ENCODE data around the gene C1QL1.

Gene C1QL1

DNA sequence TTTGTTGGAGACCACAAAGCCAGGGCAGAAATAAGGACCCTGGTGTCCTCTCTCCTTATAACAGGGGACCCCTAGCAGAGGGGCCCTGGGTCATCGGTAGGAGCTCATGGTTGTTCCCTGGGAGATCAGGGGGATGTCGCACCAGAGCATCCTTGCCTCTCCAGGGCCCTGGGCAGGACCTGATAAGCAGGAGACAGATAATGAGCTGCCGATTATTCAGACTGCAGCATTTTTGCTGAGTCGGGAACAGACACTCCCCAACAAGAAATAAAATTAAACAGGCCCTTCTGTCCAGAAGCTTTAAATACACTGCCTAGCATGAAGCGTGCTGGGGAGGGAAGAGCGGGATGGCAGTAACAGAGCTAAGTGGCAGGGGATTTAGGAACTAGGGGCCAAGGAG, 37.4 kb downstream of the C1QL1 start:
- H3K36me3 ChIP-seq (ENCODE audit: control insufficient read depth, insufficient read depth, low read length): no peaks in the 10 kb centered on the region
- DNase-seq: no peak
- H3K27ac ChIP-seq (ENCODE audit: insufficient read depth, low read length, poor library complexity, severe bottlenecking): no peak overlapping the region

GRCh38 chr17:44928950-44929720, 39.0 kb downstream of the C1QL1 start:
- Histone ChIP-seq H3K36me3 (ENCODE audit: control insufficient read depth, insufficient read depth, low read length) (no peaks in the 10 kb centered on the region), H3K27me3 (replicated peaks; ENCODE audit: control insufficient read depth, insufficient read depth, low read length, poor library complexity, severe bottlenecking) (no peaks in the 10 kb centered on the region), H3K9me3 (ENCODE audit: control insufficient read depth, low read length) (no peaks in the 10 kb centered on the region), H3K27ac (ENCODE audit: insufficient read depth, low read length, poor library complexity, severe bottlenecking) (no peak overlapping the region), H3K4me3 (ENCODE audit: insufficient read depth, low read depth, low read length, poor library complexity, severe bottlenecking) (no peak overlapping the region), H3K4me1 (ENCODE audit: control insufficient read depth, insufficient read depth, low read length, poor library complexity, severe bottlenecking) (no peaks in the 10 kb centered on the region)
- no peak for DNase-seq

More for the DNA sequence above, 37.4 kb downstream of the C1QL1 start:
- no peaks in the 10 kb centered on the region for H3K27me3 ChIP-seq (replicated peaks; ENCODE audit: control insufficient read depth, insufficient read depth, low read length, poor library complexity, severe bottlenecking)
- H3K9me3 ChIP-seq (ENCODE audit: control insufficient read depth, low read length): no peaks in the 10 kb centered on the region
- no peaks in the 10 kb centered on the region for H3K4me1 ChIP-seq (ENCODE audit: control insufficient read depth, insufficient read depth, low read length, poor library complexity, severe bottlenecking)
- no peak overlapping the region for H3K4me3 ChIP-seq (ENCODE audit: insufficient read depth, low read depth, low read length, poor library complexity, severe bottlenecking)

- Histone ChIP-seq H3K27ac (ENCODE audit: insufficient read depth, low read length, poor library complexity, severe bottlenecking) (no peak overlapping the region), H3K9me3 (ENCODE audit: control insufficient read depth, low read length) (no peaks in the 10 kb centered on the region), H3K36me3 (ENCODE audit: control insufficient read depth, insufficient read depth, low read length) (no peaks in the 10 kb centered on the region), H3K4me3 (ENCODE audit: insufficient read depth, low read depth, low read length, poor library complexity, severe bottlenecking) (no peak overlapping the region), H3K27me3 (replicated peaks; ENCODE audit: control insufficient read depth, insufficient read depth, low read length, poor library complexity, severe bottlenecking) (no peaks in the 10 kb centered on the region), H3K4me1 (ENCODE audit: control insufficient read depth, insufficient read depth, low read length, poor library complexity, severe bottlenecking) (no peaks in the 10 kb centered on the region)
- DNase-seq: no peak
Measured at GRCh38 chr17:44928136-44928535, 40.0 kb downstream of the C1QL1 start.

GRCh38 chr17:44927696-44928095, 40.4 kb downstream of the C1QL1 start:
- no peaks in the 10 kb centered on the region for H3K4me1 ChIP-seq (ENCODE audit: control insufficient read depth, insufficient read depth, low read length, poor library complexity, severe bottlenecking)
- H3K4me3 ChIP-seq (ENCODE audit: insufficient read depth, low read depth, low read length, poor library complexity, severe bottlenecking): no peak overlapping the region
- no peaks in the 10 kb centered on the region for H3K27me3 ChIP-seq (replicated peaks; ENCODE audit: control insufficient read depth, insufficient read depth, low read length, poor library complexity, severe bottlenecking)
- no peaks in the 10 kb centered on the region for H3K9me3 ChIP-seq (ENCODE audit: control insufficient read depth, low read length)
- DNase-seq: no peak
- H3K36me3 ChIP-seq (ENCODE audit: control insufficient read depth, insufficient read depth, low read length): no peaks in the 10 kb centered on the region
- H3K27ac ChIP-seq (ENCODE audit: insufficient read depth, low read length, poor library complexity, severe bottlenecking): no peak overlapping the region

DNA sequence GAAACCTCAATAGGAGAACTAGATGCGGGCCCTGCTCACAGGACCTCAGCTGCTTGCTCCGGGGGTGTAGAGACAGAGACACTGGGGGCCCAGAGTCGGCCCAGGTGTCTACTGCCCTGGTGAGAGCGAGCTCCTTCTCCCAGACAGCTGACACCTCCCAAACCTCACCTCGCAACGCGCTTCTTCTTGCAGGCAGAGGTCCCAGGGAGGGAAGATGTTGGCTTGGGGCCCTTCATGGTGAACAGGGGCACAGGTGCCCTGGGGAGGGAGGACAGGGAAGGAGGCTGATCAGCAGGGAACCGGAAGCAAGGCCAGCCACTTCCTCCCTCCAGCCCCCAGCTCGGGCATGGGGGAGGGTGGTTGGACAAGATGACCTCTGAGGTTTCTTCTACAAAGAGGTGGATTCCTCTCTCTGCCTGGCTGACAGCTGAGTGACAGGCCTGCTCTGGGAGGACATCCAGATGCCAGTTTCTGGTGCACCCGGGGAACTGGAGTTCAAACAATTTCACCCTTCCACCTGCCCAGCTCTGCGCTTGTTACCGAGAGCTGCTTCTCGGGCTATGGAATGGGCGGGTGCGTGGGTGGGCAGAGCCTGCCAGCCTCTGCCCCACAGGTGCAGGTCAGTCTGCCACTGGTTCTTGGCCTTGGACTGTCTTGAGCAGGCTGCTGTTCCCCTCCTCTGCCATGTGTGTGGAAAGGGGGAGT, 41.1 kb downstream of the C1QL1 start:
- no peaks in the 10 kb centered on the region for H3K9me3 ChIP-seq (ENCODE audit: control insufficient read depth, low read length)
- no peak overlapping the region for H3K27ac ChIP-seq (ENCODE audit: insufficient read depth, low read length, poor library complexity, severe bottlenecking)
- H3K36me3 ChIP-seq (ENCODE audit: control insufficient read depth, insufficient read depth, low read length): no peaks in the 10 kb centered on the region
- no peak for DNase-seq
- peaks cover 4% of the 10 kb centered on the region for H3K27me3 ChIP-seq (replicated peaks; ENCODE audit: control insufficient read depth, insufficient read depth, low read length, poor library complexity, severe bottlenecking)
- H3K4me1 ChIP-seq (ENCODE audit: control insufficient read depth, insufficient read depth, low read length, poor library complexity, severe bottlenecking): no peaks in the 10 kb centered on the region
- no peak overlapping the region for H3K4me3 ChIP-seq (ENCODE audit: insufficient read depth, low read depth, low read length, poor library complexity, severe bottlenecking)

DNA sequence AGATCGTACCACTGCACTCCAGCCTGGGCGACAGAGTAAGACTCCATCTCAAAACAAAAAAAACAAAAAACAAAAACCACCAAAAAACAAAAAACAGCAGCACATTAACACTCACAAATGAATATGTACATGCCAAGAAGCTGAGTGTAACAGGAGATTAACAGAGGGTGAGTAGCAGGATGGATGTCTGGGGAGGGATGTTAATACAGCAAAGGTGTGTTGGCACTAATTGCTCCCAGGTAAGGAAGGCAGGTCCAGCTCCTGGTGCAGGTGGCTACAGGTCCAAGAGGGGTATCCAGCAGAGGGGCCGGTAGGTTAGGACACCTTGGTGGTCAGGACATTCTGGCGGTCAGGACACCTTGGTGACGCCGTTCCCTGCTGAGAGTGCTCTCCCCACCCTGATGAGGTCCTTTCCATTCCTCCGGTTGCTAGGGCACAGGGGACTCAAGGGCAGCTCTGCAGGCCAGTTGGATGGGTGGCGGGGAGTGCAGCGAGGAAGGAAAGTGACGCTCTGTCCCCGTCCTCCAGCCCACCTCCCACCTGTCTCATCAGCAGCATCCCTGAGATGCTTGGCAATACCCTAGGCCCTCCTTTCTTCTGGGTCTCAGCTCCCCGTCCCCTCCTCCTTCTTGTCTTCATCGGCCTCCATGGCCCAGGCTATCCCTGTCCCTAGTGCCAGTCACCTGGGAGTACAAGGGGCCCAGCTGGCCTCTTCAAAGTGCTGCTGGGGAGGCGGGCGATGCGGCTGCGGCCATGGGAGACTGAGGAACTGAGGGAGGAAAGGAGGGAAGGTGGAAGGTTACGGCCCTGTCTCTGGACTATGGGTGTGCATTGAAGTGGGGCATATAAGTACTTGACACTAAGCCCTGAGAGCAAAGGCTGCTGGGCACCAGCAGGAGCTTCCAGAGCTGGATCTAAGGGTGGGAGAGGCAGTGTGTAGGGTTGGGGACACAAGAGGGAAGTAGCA, 42.1 kb downstream of the C1QL1 start:
- H3K27me3 ChIP-seq (replicated peaks; ENCODE audit: control insufficient read depth, insufficient read depth, low read length, poor library complexity, severe bottlenecking): peaks cover 5% of the 10 kb centered on the region
- DNase-seq: no peak
- H3K36me3 ChIP-seq (ENCODE audit: control insufficient read depth, insufficient read depth, low read length): no peaks in the 10 kb centered on the region
- H3K4me3 ChIP-seq (ENCODE audit: insufficient read depth, low read depth, low read length, poor library complexity, severe bottlenecking): no peak overlapping the region
- no peak overlapping the region for H3K27ac ChIP-seq (ENCODE audit: insufficient read depth, low read length, poor library complexity, severe bottlenecking)
- H3K9me3 ChIP-seq (ENCODE audit: control insufficient read depth, low read length): no peaks in the 10 kb centered on the region
- H3K4me1 ChIP-seq (ENCODE audit: control insufficient read depth, insufficient read depth, low read length, poor library complexity, severe bottlenecking): no peaks in the 10 kb centered on the region

DNA sequence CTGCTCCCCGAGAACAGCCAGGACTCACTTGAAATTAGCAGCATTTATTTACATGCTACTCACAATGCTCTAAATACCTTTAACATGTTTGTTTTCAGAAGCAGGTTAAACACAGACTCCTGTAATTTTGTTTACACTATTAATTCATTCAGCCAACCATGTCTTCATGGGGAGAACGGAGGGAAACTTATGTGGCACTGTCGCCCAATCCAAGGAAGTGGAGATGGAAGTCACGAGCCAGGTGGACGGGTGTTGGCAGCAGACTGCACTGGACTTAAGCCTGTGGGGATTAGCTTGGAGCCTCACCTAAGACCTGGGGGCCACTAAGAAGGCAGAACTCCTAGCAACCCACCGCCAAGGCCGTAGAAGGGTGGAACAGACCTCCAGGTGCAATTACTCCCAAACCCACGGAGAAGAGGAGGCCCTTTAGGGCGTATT, 44.0 kb downstream of the C1QL1 start:
- Histone ChIP-seq H3K27ac (ENCODE audit: insufficient read depth, low read length, poor library complexity, severe bottlenecking) (no peak overlapping the region), H3K36me3 (ENCODE audit: control insufficient read depth, insufficient read depth, low read length) (no peaks in the 10 kb centered on the region), H3K4me3 (ENCODE audit: insufficient read depth, low read depth, low read length, poor library complexity, severe bottlenecking) (no peak overlapping the region), H3K4me1 (ENCODE audit: control insufficient read depth, insufficient read depth, low read length, poor library complexity, severe bottlenecking) (no peaks in the 10 kb centered on the region), H3K9me3 (ENCODE audit: control insufficient read depth, low read length) (no peaks in the 10 kb centered on the region), H3K27me3 (replicated peaks; ENCODE audit: control insufficient read depth, insufficient read depth, low read length, poor library complexity, severe bottlenecking) (peaks cover 5% of the 10 kb centered on the region)
- DNase-seq: no peak

DNA sequence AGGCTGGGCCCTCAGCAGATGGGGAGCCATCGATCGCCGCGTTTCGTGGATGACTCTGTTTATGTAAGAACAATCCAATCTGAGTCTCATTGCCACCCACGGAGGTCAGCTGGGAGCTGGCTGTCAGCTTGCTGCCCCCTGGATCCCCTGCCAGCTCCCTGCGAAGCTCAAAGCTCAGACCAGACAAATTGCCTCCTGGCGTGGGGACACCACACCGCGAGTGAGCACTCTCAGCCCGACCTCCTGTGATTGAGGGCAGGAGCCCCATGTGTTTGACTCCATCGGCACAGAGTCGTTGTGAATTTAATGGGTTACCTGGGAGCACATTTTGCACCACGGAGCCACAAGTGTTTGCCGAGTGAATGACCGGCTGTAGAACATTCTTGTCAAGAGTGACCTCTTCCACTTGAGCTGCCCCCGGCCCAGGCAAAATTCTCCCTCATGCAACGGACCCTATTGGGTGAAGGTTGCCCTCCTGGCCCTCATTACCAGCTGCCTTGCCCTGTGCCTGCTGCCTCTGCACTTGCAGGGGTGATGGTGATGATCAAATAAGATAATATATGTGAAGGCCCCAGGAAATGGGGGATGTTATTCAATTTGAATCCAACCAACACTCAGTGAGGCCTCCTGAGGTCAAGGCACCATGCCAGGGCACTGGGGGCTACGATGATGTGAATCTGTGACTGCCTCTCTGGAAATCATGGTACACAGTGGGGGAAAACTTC, 45.2 kb downstream of the C1QL1 start:
- no peak for DNase-seq
- H3K4me1 ChIP-seq (ENCODE audit: control insufficient read depth, insufficient read depth, low read length, poor library complexity, severe bottlenecking): no peaks in the 10 kb centered on the region
- peaks cover 5% of the 10 kb centered on the region for H3K27me3 ChIP-seq (replicated peaks; ENCODE audit: control insufficient read depth, insufficient read depth, low read length, poor library complexity, severe bottlenecking)
- H3K9me3 ChIP-seq (ENCODE audit: control insufficient read depth, low read length): no peaks in the 10 kb centered on the region
- H3K36me3 ChIP-seq (ENCODE audit: control insufficient read depth, insufficient read depth, low read length): no peaks in the 10 kb centered on the region
- no peak overlapping the region for H3K27ac ChIP-seq (ENCODE audit: insufficient read depth, low read length, poor library complexity, severe bottlenecking)
- no peak overlapping the region for H3K4me3 ChIP-seq (ENCODE audit: insufficient read depth, low read depth, low read length, poor library complexity, severe bottlenecking)

GRCh38 chr17:44922136-44922535, 46.0 kb downstream of the C1QL1 start:
- Histone ChIP-seq H3K9me3 (ENCODE audit: control insufficient read depth, low read length) (no peaks in the 10 kb centered on the region), H3K36me3 (ENCODE audit: control insufficient read depth, insufficient read depth, low read length) (no peaks in the 10 kb centered on the region), H3K4me1 (ENCODE audit: control insufficient read depth, insufficient read depth, low read length, poor library complexity, severe bottlenecking) (no peaks in the 10 kb centered on the region), H3K4me3 (ENCODE audit: insufficient read depth, low read depth, low read length, poor library complexity, severe bottlenecking) (no peak overlapping the region), H3K27me3 (replicated peaks; ENCODE audit: control insufficient read depth, insufficient read depth, low read length, poor library complexity, severe bottlenecking) (peaks cover 5% of the 10 kb centered on the region), H3K27ac (ENCODE audit: insufficient read depth, low read length, poor library complexity, severe bottlenecking) (no peak overlapping the region)
- DNase-seq: no peak

Data from effector memory CD4-positive, alpha-beta T cell (primary cell).